Measurements from ENCODE around the gene MSH3.

- no peak for TF ChIP-seq ZNF274 (IDR thresholded peaks at IDR 0.05; ENCODE audit: low read depth, low read length)
- TF ChIP-seq YY1 (IDR thresholded peaks at IDR 0.05; ENCODE audit: insufficient read depth, insufficient read length) = no peak
- no peak for TF ChIP-seq SUZ12 (IDR thresholded peaks at IDR 0.05; ENCODE audit: extremely low read depth, insufficient read depth, insufficient read length)
Measured at GRCh38 chr5:80925931-80926330, 271.5 kb downstream of the MSH3 start.
